Breast epithelium (tissue), 4 donors: Measurements from ENCODE around the gene RIPOR2. TPM values are rescaled to one million over a fixed set of nuclear protein-coding genes. Genes with fewer than 3 reads are reported as not detected.

ENCODE experiments used
- DNase-seq, 2 donors: peaks; one replicate each; pipeline ENCODE4 v3.0.0-alpha.2; 2019; ENCODE audit warnings: low spot score in 2 of 2
- H3K27ac ChIP-seq, 2 donors: fragments of 200-600 bp; sonication (generic) in 1 of 2; one replicate each; pipeline ENCODE4 v1.5.1; 2016 to 2019; ENCODE audit warnings: mild to moderate bottlenecking in 1 of 2
- H3K27me3 ChIP-seq, 2 donors: fragments of 200-600 bp; sonication (generic) in 1 of 2; one replicate each; pipeline versions ENCODE4 v1.5.1 to v1.6.0; 2017 to 2019; ENCODE audit warnings: control low read depth in 1 of 2, mild to moderate bottlenecking in 1 of 2
- H3K36me3 ChIP-seq: fragments of 200-600 bp; one replicate; pipeline ENCODE4 v1.5.1; 2019
- H3K4me1 ChIP-seq, 2 donors: fragments of 200-600 bp; sonication (generic); one replicate each; pipeline ENCODE4 v1.5.1; 2016 to 2019; ENCODE audit warnings: control low read depth in 1 of 2
- H3K4me3 ChIP-seq, 3 donors: fragments of 200-600 bp; sonication (generic); 1 replicate in 2 of 3; 2 replicates in 1 of 3; pipeline ENCODE4 v1.5.1; 2016 to 2019; ENCODE audit warnings: mild to moderate bottlenecking in 3 of 3, moderate library complexity in 2 of 3
- H3K9me3 ChIP-seq, 2 donors: fragments of 200-600 bp; sonication (generic) in 1 of 2; one replicate each; pipeline ENCODE4 v1.5.1; 2016 to 2019; ENCODE audit warnings: control low read depth in 1 of 2
- POLR2A ChIP-seq: fragments of 450-650 bp; IDR thresholded peaks from one replicate; pipeline ENCODE4 v1.6.1; 2016; ENCODE audit warnings: antibody characterized with exemption, mild to moderate bottlenecking, moderate library complexity
- POLR2AphosphoS5 ChIP-seq, 3 donors: sonication (generic); formaldehyde crosslinking; IDR thresholded peaks; one replicate each; pipeline ENCODE4 v1.6.1; 2017; ENCODE audit warnings: antibody characterized with exemption in 3 of 3
- intact Hi-C: fragments of 100-400 bp; cut with DNase I; formaldehyde crosslinking; loops from one replicate; pipeline ENCODE4 v1.15.1; 2023; ENCODE audit warnings: low total_unique reads
- total RNA-seq, 3 donors: library from RNA; depleted of rRNA; stranded (reverse); fragments of >200 nt; gene quantifications; one replicate each; pipeline ENCODE4 v1.1.0, GENCODE V29; 2016
- TF ChIP-seq, protein P1 (sequence below), 3 donors: fragments of 450-650 bp; IDR thresholded peaks; one replicate each; pipeline ENCODE4 v1.5.1; 2016 to 2017; ENCODE audit warnings: antibody characterized with exemption in 3 of 3, mild to moderate bottlenecking in 3 of 3, moderate library complexity in 3 of 3

The RIPOR2 gene
- total RNA-seq, 3 donors from 2014 or later, result 13.8 to 70.5 (median 29.2) TPM

DNA sequence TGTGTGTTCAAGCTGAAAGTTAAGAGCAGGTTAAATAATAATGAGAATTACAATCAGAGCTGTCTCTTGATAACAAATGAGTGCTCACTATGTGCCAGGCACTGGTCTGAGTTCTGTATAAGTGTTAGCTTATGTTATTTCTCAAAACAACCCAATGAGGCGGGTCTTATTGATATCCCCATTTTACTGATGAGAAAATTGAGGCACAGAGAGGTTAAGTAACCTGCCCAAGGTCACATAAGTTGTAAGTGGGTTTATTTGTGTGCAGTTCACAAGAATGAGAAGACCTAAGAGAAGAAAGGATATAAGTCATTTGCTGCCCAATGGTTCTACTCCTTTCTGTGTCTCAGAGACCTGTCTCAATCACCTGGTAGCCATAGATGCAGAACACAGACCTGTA lies 103.0 kb downstream of the RIPOR2 start:
- H3K27ac ChIP-seq, result peak overlapping the region; percentile 89 to 91

DNA sequence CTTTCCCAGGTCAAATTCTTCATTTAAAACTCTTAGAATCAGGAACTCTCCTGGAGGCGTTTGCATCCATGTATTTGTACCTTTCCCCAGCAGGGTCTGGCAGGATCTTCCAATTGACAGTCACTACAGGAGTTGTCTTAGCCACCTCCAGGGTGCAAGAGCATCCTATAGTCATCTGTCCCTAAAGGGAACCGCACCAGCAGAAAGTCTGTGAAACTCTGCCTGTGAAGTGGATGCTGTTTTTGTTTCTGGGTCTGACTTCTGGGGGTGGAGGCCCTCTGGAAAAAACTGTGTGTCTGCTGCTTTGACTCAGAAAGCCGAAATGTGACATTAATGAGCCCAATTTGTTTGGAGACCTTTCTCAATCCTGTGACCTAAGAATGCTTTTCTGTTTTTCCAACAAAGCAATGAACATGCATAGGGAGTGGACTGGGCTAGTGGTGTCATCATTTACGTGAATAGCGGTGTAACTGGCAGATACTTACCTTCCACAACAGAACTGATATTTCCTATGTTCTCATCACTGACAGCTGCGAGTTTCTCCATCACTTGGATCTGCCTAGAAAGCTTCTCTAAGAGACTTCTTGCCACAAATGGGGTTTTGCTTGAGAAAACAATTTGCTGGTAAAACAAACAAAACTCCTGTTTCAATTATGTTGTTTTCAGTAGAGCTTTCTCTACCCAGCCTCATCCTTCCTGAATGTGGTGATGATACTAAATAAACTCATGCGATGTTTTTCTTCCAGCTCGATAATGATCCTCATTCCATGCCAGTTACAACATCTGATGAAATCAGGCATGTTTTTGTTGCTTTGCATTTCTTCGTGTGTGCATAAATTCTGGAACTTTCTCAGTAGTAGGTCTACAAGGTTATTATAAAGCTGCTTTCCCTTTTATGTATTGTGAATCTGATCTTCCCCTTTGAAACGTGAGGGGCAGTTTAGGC lies 103.7 kb downstream of the RIPOR2 start:
- no peaks in the 10 kb centered on the region for H3K36me3 ChIP-seq
- intact Hi-C loops, result no loop called here
- H3K27ac ChIP-seq, result peak overlapping the region; percentile 89 to 91
- H3K9me3 ChIP-seq, result no peaks in the 10 kb centered on the region
- no peaks in the 10 kb centered on the region for H3K27me3 ChIP-seq
- H3K4me3 ChIP-seq, result no peak overlapping the region
- TF ChIP-seq, protein P1, sequence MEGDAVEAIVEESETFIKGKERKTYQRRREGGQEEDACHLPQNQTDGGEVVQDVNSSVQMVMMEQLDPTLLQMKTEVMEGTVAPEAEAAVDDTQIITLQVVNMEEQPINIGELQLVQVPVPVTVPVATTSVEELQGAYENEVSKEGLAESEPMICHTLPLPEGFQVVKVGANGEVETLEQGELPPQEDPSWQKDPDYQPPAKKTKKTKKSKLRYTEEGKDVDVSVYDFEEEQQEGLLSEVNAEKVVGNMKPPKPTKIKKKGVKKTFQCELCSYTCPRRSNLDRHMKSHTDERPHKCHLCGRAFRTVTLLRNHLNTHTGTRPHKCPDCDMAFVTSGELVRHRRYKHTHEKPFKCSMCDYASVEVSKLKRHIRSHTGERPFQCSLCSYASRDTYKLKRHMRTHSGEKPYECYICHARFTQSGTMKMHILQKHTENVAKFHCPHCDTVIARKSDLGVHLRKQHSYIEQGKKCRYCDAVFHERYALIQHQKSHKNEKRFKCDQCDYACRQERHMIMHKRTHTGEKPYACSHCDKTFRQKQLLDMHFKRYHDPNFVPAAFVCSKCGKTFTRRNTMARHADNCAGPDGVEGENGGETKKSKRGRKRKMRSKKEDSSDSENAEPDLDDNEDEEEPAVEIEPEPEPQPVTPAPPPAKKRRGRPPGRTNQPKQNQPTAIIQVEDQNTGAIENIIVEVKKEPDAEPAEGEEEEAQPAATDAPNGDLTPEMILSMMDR (IDR thresholded peaks at IDR 0.05), result no peak
- TF ChIP-seq POLR2AphosphoS5 (IDR thresholded peaks at IDR 0.05) (no peak), POLR2A (no peak)
- peaks cover 3 to 21% of the 10 kb centered on the region in 2 donors for H3K4me1 ChIP-seq
- DNase-seq, result no peak

More for the DNA sequence above, 103.0 kb downstream of the RIPOR2 start:
- Histone ChIP-seq H3K4me1 (peaks cover 0 to 21% of the 10 kb centered on the region in 2 donors), H3K9me3 (no peaks in the 10 kb centered on the region), H3K36me3 (no peaks in the 10 kb centered on the region), H3K4me3 (no peak overlapping the region), H3K27me3 (no peaks in the 10 kb centered on the region)
- intact Hi-C loops, result no loop called here
- TF ChIP-seq POLR2AphosphoS5 (IDR thresholded peaks at IDR 0.05), result no peak
- TF ChIP-seq, protein P1 (IDR thresholded peaks at IDR 0.05), result no peak
- no peak for TF ChIP-seq POLR2A
- DNase-seq, result no peak

DNA sequence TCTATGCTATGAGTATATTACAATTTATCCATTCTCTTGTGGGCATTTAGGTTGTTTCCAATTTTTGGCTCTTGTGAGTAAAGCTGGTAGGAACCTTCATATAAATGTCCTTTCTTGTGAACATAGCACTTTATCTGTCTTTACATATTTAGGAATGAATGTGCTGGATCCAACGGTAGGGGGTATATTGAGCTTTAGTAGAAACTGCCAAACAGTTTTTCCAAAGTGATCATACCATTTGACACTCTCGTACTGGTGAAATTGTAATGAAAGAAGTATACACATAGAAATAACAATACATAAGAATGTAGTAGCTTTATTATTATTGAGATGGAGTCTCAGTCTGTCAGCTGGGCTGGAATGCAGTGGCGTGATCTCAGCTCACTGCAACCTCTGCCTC lies 106.1 kb downstream of the RIPOR2 start:
- TF ChIP-seq, protein P1 (IDR thresholded peaks at IDR 0.05), result no peak
- TF ChIP-seq POLR2A (no peak), POLR2AphosphoS5 (IDR thresholded peaks at IDR 0.05) (no peak)
- no peak overlapping the region for H3K27ac ChIP-seq
- peaks cover 3 to 7% of the 10 kb centered on the region in 2 donors for H3K4me1 ChIP-seq
- no peak overlapping the region for H3K4me3 ChIP-seq
- no peaks in the 10 kb centered on the region for H3K36me3 ChIP-seq
- intact Hi-C loops, result no loop called here
- no peaks in the 10 kb centered on the region for H3K9me3 ChIP-seq
- no peak for DNase-seq
- H3K27me3 ChIP-seq, result no peaks in the 10 kb centered on the region

DNA sequence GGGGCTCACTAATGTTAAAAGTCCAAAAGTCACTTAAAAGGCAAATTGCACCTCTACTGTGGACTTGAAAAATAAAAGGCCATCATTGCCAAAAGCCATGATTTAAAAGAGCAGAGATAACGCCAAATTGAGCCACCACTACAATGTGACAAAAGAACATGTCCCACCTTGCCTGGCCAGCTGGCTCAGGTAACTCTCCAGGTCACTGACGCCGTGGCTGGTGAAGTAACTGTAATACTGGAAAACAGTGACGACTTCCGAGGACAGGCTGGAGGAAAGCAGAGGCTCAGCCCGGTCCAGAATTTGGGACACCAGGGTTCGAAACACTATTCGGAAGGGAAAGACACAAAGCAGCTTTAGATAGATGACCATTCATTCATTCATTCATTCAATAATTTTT lies 107.8 kb downstream of the RIPOR2 start:
- Histone ChIP-seq H3K36me3 (no peaks in the 10 kb centered on the region), H3K4me1 (peaks cover 3 to 7% of the 10 kb centered on the region in 2 donors), H3K4me3 (no peak overlapping the region), H3K27me3 (no peaks in the 10 kb centered on the region), H3K27ac (peak overlapping the region in 1 of 2 donors; percentile 8), H3K9me3 (no peaks in the 10 kb centered on the region)
- no peak for TF ChIP-seq POLR2A
- TF ChIP-seq POLR2AphosphoS5 (IDR thresholded peaks at IDR 0.05), result no peak
- TF ChIP-seq, protein P1 (IDR thresholded peaks at IDR 0.05), result no peak
- intact Hi-C loops, result no loop called here
- DNase-seq, result peak in 1 of 2 donors; percentile 55

DNA sequence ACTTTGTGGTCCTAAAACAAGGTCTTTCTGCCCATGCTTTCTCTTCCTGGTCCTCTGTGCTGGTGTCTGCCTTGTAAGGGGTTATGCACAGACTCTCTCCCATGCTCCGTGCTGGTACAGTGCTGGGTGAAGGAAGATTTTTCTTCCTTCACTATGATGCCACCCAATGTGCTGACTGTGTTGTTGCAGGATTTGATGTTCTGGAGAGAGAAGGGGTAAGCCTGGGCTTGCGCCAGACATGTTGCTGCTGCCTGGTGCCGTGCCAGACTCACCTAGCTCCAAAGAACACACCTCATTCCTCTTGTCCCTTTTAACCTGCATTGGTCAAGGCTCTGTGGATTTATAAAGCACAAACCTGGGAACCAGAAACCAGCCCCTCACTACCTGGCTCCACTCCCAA lies 108.6 kb downstream of the RIPOR2 start:
- H3K36me3 ChIP-seq, result no peaks in the 10 kb centered on the region
- H3K27me3 ChIP-seq, result no peaks in the 10 kb centered on the region
- no peaks in the 10 kb centered on the region for H3K9me3 ChIP-seq
- TF ChIP-seq, protein P1 (IDR thresholded peaks at IDR 0.05), result no peak
- TF ChIP-seq POLR2A (no peak), POLR2AphosphoS5 (IDR thresholded peaks at IDR 0.05) (no peak)
- DNase-seq, result no peak
- H3K4me3 ChIP-seq, result no peak overlapping the region
- intact Hi-C loops, result no loop called here
- peak overlapping the region in 1 of 2 donors; percentile 8 for H3K27ac ChIP-seq
- peaks cover 3 to 7% of the 10 kb centered on the region in 2 donors for H3K4me1 ChIP-seq
